ENCODE results near the gene C6orf136. TPM values are rescaled to one million over a fixed set of nuclear protein-coding genes. Genes with fewer than 3 reads are reported as not detected.

The C6orf136 gene
- polyA plus RNA-seq, 3 donors: 2.0 to 18.4 (median 2.7) TPM

- Histone ChIP-seq H3K27ac (ENCODE audit: low read depth in 1 of 2, low read length in 2 of 2) (no peak overlapping the region), H2AFZ (ENCODE audit: insufficient read depth, low read depth, low read length, poor library complexity, severe bottlenecking) (no peak overlapping the region), H4K20me1 (ENCODE audit: insufficient read depth, low read length) (peaks cover 13% of the 10 kb centered on the region), H3K4me2 (replicated peaks; ENCODE audit: extremely low read depth, low read length, poor library complexity, severe bottlenecking) (no peak overlapping the region), H3K79me2 (ENCODE audit: insufficient read depth, low read length) (peaks cover 33% of the 10 kb centered on the region), H3K27me3 (ENCODE audit: control insufficient read depth in 2 of 2, insufficient read depth in 2 of 2, low read length in 2 of 2) (no peaks in the 10 kb centered on the region), H3K9me3 (replicated peaks in 1 of 2; ENCODE audit: control insufficient read depth in 1 of 2, insufficient read depth in 1 of 2, low read length in 2 of 2) (no peaks in the 10 kb centered on the region), H3K4me1 (ENCODE audit: control insufficient read depth in 1 of 2, insufficient read depth in 2 of 2, low read length in 2 of 2) (peaks cover 13 to 19% of the 10 kb centered on the region in 2 donors), H3K4me3 (replicated peaks in 1 of 3; ENCODE audit: low read depth in 2 of 3, low read length in 3 of 3) (no peak overlapping the region), H3K9ac (ENCODE audit: insufficient read depth, low read length, poor library complexity, severe bottlenecking) (no peak overlapping the region), H3K36me3 (replicated peaks in 1 of 2; ENCODE audit: control insufficient read depth in 1 of 2, insufficient read depth in 2 of 2, low read length in 2 of 2) (peaks cover 53 to 58% of the 10 kb centered on the region in 2 donors)
- Mint-ChIP-seq H3K36me3 (peaks cover 48 to 53% of the 10 kb centered on the region in 2 donors), H3K4me1 (peaks cover 15% of the 10 kb centered on the region), H3K4me3 (no peak overlapping the region), H3K27me3 (ENCODE audit: low read depth in 3 of 3) (no peaks in the 10 kb centered on the region), H3K9me3 (no peaks in the 10 kb centered on the region), H3K27ac (peak overlapping the region in 2 of 7 donors; percentile 4 to 7)
- DNase-seq: no peak
- TF ChIP-seq CTCF (IDR thresholded peaks at IDR 0.05): no peak
- WGBS (ENCODE audit: insufficient coverage): 88% methylated on average over 5 of the region's 12 CpGs
- intact Hi-C loops (cut with micrococcal nuclease): no loop called here
Measured at GRCh38 chr6:30651143-30651542, 4.2 kb downstream of the C6orf136 start.

GRCh38 chr6:30654798-30655742 lies 8.1 kb downstream of the C6orf136 start:
- Mint-ChIP-seq H3K27me3 (ENCODE audit: low read depth in 3 of 3) (peaks cover 0 to 1% (median 0%) of the 10 kb centered on the region in 3 donors), H3K27ac (peak overlapping the region in 4 of 7 donors; percentile 6 to 58 (median 24)), H3K9me3 (no peaks in the 10 kb centered on the region), H3K4me3 (no peak overlapping the region), H3K36me3 (peaks cover 78 to 91% of the 10 kb centered on the region in 2 donors), H3K4me1 (peaks cover 17% of the 10 kb centered on the region)
- 99% methylated on average over 12 of the region's 19 CpGs for WGBS (ENCODE audit: insufficient coverage)
- TF ChIP-seq CTCF (IDR thresholded peaks at IDR 0.05): no peak
- Histone ChIP-seq H3K4me1 (ENCODE audit: control insufficient read depth in 1 of 2, insufficient read depth in 2 of 2, low read length in 2 of 2) (peaks cover 13 to 16% of the 10 kb centered on the region in 2 donors), H3K4me2 (replicated peaks; ENCODE audit: extremely low read depth, low read length, poor library complexity, severe bottlenecking) (no peak overlapping the region), H3K27me3 (ENCODE audit: control insufficient read depth in 2 of 2, insufficient read depth in 2 of 2, low read length in 2 of 2) (no peaks in the 10 kb centered on the region), H3K27ac (ENCODE audit: low read depth in 1 of 2, low read length in 2 of 2) (no peak overlapping the region), H3K79me2 (ENCODE audit: insufficient read depth, low read length) (no peaks in the 10 kb centered on the region), H4K20me1 (ENCODE audit: insufficient read depth, low read length) (peaks cover 13% of the 10 kb centered on the region), H3K9ac (ENCODE audit: insufficient read depth, low read length, poor library complexity, severe bottlenecking) (no peak overlapping the region), H3K4me3 (replicated peaks in 1 of 3; ENCODE audit: low read depth in 2 of 3, low read length in 3 of 3) (no peak overlapping the region), H2AFZ (ENCODE audit: insufficient read depth, low read depth, low read length, poor library complexity, severe bottlenecking) (no peak overlapping the region), H3K36me3 (replicated peaks in 1 of 2; ENCODE audit: control insufficient read depth in 1 of 2, insufficient read depth in 2 of 2, low read length in 2 of 2) (peaks cover 87 to 93% of the 10 kb centered on the region in 2 donors), H3K9me3 (replicated peaks in 1 of 2; ENCODE audit: control insufficient read depth in 1 of 2, insufficient read depth in 1 of 2, low read length in 2 of 2) (no peaks in the 10 kb centered on the region)
- intact Hi-C loops (cut with micrococcal nuclease): no loop called here
- no peak for DNase-seq
